ENCODE data around the gene ZNF543.
A peak's percentile ranks its signal among the peaks of the same experiment; 100 is the strongest.

GRCh38 chr19:57350877-57351805, 30.9 kb downstream of the ZNF543 start, which contains the start of gene ZNF304:
- TF ChIP-seq CTCF (IDR thresholded peaks at IDR 0.05): no peak
- no peak for TF ChIP-seq POLR2A (IDR thresholded peaks at IDR 0.05)
- no peak for TF ChIP-seq EP300 (IDR thresholded peaks at IDR 0.05; ENCODE audit: low read depth)
- TF ChIP-seq POLR2AphosphoS5 (IDR thresholded peaks at IDR 0.05): peak; percentile 57 to 75 (median 67)
